ENCODE results near the gene GALE. TPM values are rescaled to one million over a fixed set of nuclear protein-coding genes. Genes with fewer than 3 reads are reported as not detected.
A peak's percentile ranks its signal among the peaks of the same experiment; 100 is the strongest.
"Not testable (repeated sequence)": the region's sequence is repeated elsewhere in the genome, so short reads cannot be mapped to it uniquely, and the experiment has no call there.

The GALE gene
- total RNA-seq, 6 experiments from 2014 or later = 25.9 to 46.9 (median 42.0) TPM

GRCh38 chr1:23827717-23828116 lies 27.2 kb upstream of the GALE start:
- no peak for ATAC-seq
- intact Hi-C loops (cut with DNase I) = no loop called here
- DNase-seq = no peak
- H3K36me3 ChIP-seq = no peaks in the 10 kb centered on the region
- H3K27ac ChIP-seq = no peak overlapping the region
- H3K4me1 ChIP-seq = peaks cover 0 to 18% (median 0%) of the 10 kb centered on the region in 4 donors
- H3K9me3 ChIP-seq = no peaks in the 10 kb centered on the region
- no peak overlapping the region for H3K4me3 ChIP-seq
- WGBS (ENCODE audit: insufficient coverage, low coverage, low lambda C conversion rate, missing lambda C conversion rate) = 63% methylated on average over 1 of the region's 1 CpG
- TF ChIP-seq POLR2A (IDR thresholded peaks at IDR 0.05) (no peak), CTCF (IDR thresholded peaks at IDR 0.05) (no peak)
- H3K27me3 ChIP-seq = no peaks in the 10 kb centered on the region

GRCh38 chr1:23826590-23826989 lies 26.0 kb upstream of the GALE start:
- DNase-seq; ATAC-seq; H3K27me3 ChIP-seq; H3K9me3 ChIP-seq; intact Hi-C loops (cut with DNase I); H3K36me3 ChIP-seq; H3K27ac ChIP-seq; H3K4me3 ChIP-seq: not testable (repeated sequence)
- 69% methylated on average over 13 of the region's 13 CpGs for WGBS (ENCODE audit: insufficient coverage, low coverage, low lambda C conversion rate, missing lambda C conversion rate)
- peaks cover 0 to 18% (median 0%) of the 10 kb centered on the region in 4 donors for H3K4me1 ChIP-seq

- Histone ChIP-seq H3K4me3 (peak overlapping the region; percentile 90 to 94 (median 91)), H3K9me3 (no peaks in the 10 kb centered on the region), H3K4me1 (peaks cover 0 to 18% (median 0%) of the 10 kb centered on the region in 4 donors), H3K36me3 (no peaks in the 10 kb centered on the region), H3K27ac (peak overlapping the region; percentile 97 to 99 (median 98)), H3K27me3 (no peaks in the 10 kb centered on the region)
- ATAC-seq = no peak
- 39% methylated on average over 13 of the region's 24 CpGs for WGBS (ENCODE audit: insufficient coverage, low coverage, low lambda C conversion rate, missing lambda C conversion rate)
- no peak for DNase-seq
- intact Hi-C loops (cut with DNase I) = no loop called here
- no peak for TF ChIP-seq CTCF (IDR thresholded peaks at IDR 0.05)
These were observed 25.4 kb upstream of the GALE start for GRCh38 chr1:23825762-23826522.

- no peak for TF ChIP-seq CTCF (IDR thresholded peaks at IDR 0.05)
- TF ChIP-seq POLR2A (IDR thresholded peaks at IDR 0.05) = peak; percentile 90
- ATAC-seq = peak; percentile 96 to 98 (median 97)
- H3K36me3 ChIP-seq = no peaks in the 10 kb centered on the region
- H3K27me3 ChIP-seq = no peaks in the 10 kb centered on the region
- under 1% methylated on average over 17 of the region's 42 CpGs for WGBS (ENCODE audit: insufficient coverage, low coverage, low lambda C conversion rate, missing lambda C conversion rate)
- peak within 1 kb of the TSS; percentile 90 to 94 (median 91) for H3K4me3 ChIP-seq
- H3K9me3 ChIP-seq = no peaks in the 10 kb centered on the region
- H3K27ac ChIP-seq = peak within 1 kb of the TSS; percentile 97 to 99 (median 98)
- H3K4me1 ChIP-seq = peaks cover 0 to 12% (median 0%) of the 10 kb centered on the region in 4 donors
- intact Hi-C loops (cut with DNase I) = no loop called here
- peak; percentile 92 to 93 (median 92) for DNase-seq
These were observed 24.7 kb upstream of the GALE start, which contains the start of gene HMGCL for GRCh38 chr1:23825076-23825761. Gene HMGCL (minus strand): TSS chr1:23825429. CDS start chr1:23825415, 14 bp downstream.

- Histone ChIP-seq H3K27ac (peak overlapping the region; percentile 97 to 99 (median 98)), H3K4me3 (peak overlapping the region; percentile 90 to 94 (median 91)), H3K9me3 (no peaks in the 10 kb centered on the region), H3K27me3 (no peaks in the 10 kb centered on the region), H3K36me3 (peaks cover 0 to under 1% (median 0%) of the 10 kb centered on the region in 4 donors), H3K4me1 (peaks cover 0 to 10% (median 0%) of the 10 kb centered on the region in 4 donors)
- TF ChIP-seq POLR2A (IDR thresholded peaks at IDR 0.05) (no peak), CTCF (IDR thresholded peaks at IDR 0.05) (no peak)
- WGBS (ENCODE audit: insufficient coverage, low coverage, low lambda C conversion rate, missing lambda C conversion rate) = 2% methylated on average over 8 of the region's 8 CpGs
- peak; percentile 71 to 81 (median 78) for ATAC-seq
- intact Hi-C loops (cut with DNase I) = no loop called here
- DNase-seq = no peak
These were observed 24.1 kb upstream of the GALE start for GRCh38 chr1:23824711-23825075.
